CD8-positive, alpha-beta memory T cell (primary cell): ENCODE results near the gene KIF3C. TPM values are rescaled to one million over a fixed set of nuclear protein-coding genes. Genes with fewer than 3 reads are reported as not detected.
"Not testable (repeated sequence)": the region's sequence is repeated elsewhere in the genome, so short reads cannot be mapped to it uniquely, and the experiment has no call there.

ENCODE experiments used
- CTCF ChIA-PET: fragments of 350-600 bp; sonication (Branson Sonifier 250); formaldehyde crosslinking; loops from one replicate; lab custom pipeline; 2021; ENCODE audit warnings: antibody characterized with exemption; lab: Charles Lee
- POLR2A ChIA-PET: fragments of 350-600 bp; sonication (Branson Sonifier 250); formaldehyde crosslinking; loops from one replicate; lab custom pipeline; 2021; ENCODE audit warnings: antibody characterized with exemption; lab: Charles Lee
- DNase-seq, 5 donors: peaks; one replicate each; pipeline versions ENCODE4 v3.0.0 to v3.0.0-alpha.2; 2020 to 2022; ENCODE audit warnings: mixed read lengths in 1 of 5
- H3K27ac ChIP-seq: one replicate; pipeline ENCODE4 v1.7.0; 2013; ENCODE audit warnings: low read depth, mild to moderate bottlenecking, low read length, moderate library complexity
- H3K27me3 ChIP-seq: 2 replicates; pipeline ENCODE4 v1.7.0; 2013; ENCODE audit warnings: low read length, mild to moderate bottlenecking; ENCODE audit not compliant: insufficient read depth, poor library complexity, severe bottlenecking
- H3K36me3 ChIP-seq: 2 replicates; pipeline ENCODE4 v1.7.0; 2013; ENCODE audit warnings: mild to moderate bottlenecking, low read length, moderate library complexity; ENCODE audit not compliant: insufficient read depth
- H3K4me1 ChIP-seq: 2 replicates; pipeline ENCODE4 v1.7.0; 2013; ENCODE audit warnings: mild to moderate bottlenecking, low read length, moderate library complexity; ENCODE audit not compliant: insufficient read depth
- H3K4me3 ChIP-seq: 2 replicates; pipeline ENCODE4 v1.7.0; 2013; ENCODE audit warnings: mild to moderate bottlenecking, low read length
- H3K9me3 ChIP-seq: 2 replicates; pipeline ENCODE4 v1.7.0; 2013; ENCODE audit warnings: mild to moderate bottlenecking, low read length
- H3K27ac Mint-ChIP-seq, 8 donors: one replicate each; pipeline ENCODE4 v1.8.0; 2020 to 2021; ENCODE audit warnings: mixed read lengths in 8 of 8, mild to moderate bottlenecking in 6 of 8, inconsistent platforms in 3 of 8, moderate library complexity in 3 of 8
- H3K27me3 Mint-ChIP-seq, 2 donors: one replicate each; pipeline ENCODE4 v1.8.0; 2020 to 2021; ENCODE audit warnings: mixed read lengths in 2 of 2, mild to moderate bottlenecking in 1 of 2, moderate library complexity in 1 of 2
- H3K36me3 Mint-ChIP-seq, 3 donors: one replicate each; pipeline ENCODE4 v1.8.0; 2020 to 2021; ENCODE audit warnings: mixed read lengths in 3 of 3, inconsistent platforms in 1 of 3, mild to moderate bottlenecking in 1 of 3
- H3K4me1 Mint-ChIP-seq, 3 donors: one replicate each; pipeline ENCODE4 v1.8.0; 2020 to 2021; ENCODE audit warnings: mixed read lengths in 3 of 3, inconsistent platforms in 1 of 3, mild to moderate bottlenecking in 1 of 3
- H3K4me3 Mint-ChIP-seq, 7 donors: one replicate each; pipeline ENCODE4 v1.8.0; 2020 to 2021; ENCODE audit warnings: mixed read lengths in 7 of 7, mild to moderate bottlenecking in 6 of 7, moderate library complexity in 4 of 7, inconsistent platforms in 2 of 7
- H3K9me3 Mint-ChIP-seq, 5 donors: one replicate each; pipeline ENCODE4 v1.8.0; 2020 to 2022; ENCODE audit warnings: mixed read lengths in 5 of 5, mild to moderate bottlenecking in 3 of 5, moderate library complexity in 2 of 5, inconsistent platforms in 1 of 5
- polyA plus RNA-seq: library from polyadenylated mRNA; unstranded; fragments of 300-500 nt; fragmentation: Illumina TruSeq; gene quantifications from one replicate; pipeline ENCODE4 v1.2.3, GENCODE V29; 2021
- total RNA-seq, 2 experiments: library from RNA; stranded (reverse); gene quantifications; one replicate each; pipeline ENCODE4 v1.2.3, GENCODE V29; 2021

The KIF3C gene
- total RNA-seq (1 to 10 TPM; 4.9 to 5.5 TPM), polyA plus RNA-seq (1.5 TPM)

DNA sequence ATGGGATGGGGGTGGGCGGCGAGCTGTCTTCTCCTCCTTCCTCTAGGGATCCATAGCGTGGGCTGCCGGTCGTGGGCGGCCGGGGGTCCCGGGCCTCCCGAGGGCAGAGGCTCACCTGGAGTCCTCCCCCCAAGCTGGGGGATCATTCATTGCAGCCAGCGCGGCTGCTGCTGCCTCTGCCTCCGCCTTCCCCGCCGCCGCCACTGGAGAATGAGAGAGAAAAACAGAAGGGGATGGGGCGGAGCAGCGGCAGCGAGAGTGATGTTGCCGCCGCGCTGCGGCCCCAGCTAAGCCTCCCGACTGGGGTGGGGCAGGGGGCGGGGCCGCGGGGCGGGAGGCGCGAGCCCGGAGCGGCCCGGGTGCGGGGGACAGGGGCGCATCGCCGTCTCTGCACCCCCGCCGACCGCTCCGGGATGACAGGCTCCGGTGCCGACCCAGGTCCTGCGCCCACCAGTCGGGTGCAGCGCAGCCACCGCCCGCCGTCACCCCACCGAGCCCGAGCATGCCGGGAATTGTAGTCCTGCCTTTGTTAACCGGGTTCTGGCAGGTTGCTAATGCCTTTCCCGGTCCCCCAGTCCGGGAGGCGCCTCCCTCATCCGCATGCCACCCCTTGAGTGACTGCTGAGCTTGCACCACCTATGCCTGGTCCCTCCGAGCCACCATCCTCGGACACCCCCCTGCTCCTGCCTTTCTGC lies at the start of gene KIF3C:
Gene KIF3C, minus strand, starts transcription at position 225 of the 695 bp plus-strand sequence. CDS start 580 bp downstream, outside the sequence.
- Histone ChIP-seq H3K4me3 (peak within 1 kb of the TSS; percentile 69), H3K27me3 (no peaks in the 10 kb centered on the region), H3K4me1 (peaks cover 11% of the 10 kb centered on the region), H3K27ac (peak within 1 kb of the TSS; percentile 38), H3K36me3 (no peaks in the 10 kb centered on the region), H3K9me3 (no peaks in the 10 kb centered on the region)
- Mint-ChIP-seq H3K4me1 (peaks cover 10 to 35% (median 23%) of the 10 kb centered on the region in 3 donors), H3K27ac (peak within 1 kb of the TSS in 7 of 8 donors; percentile 27 to 84 (median 58)), H3K36me3 (no peaks in the 10 kb centered on the region), H3K9me3 (peaks cover 0 to 1% (median 0%) of the 10 kb centered on the region in 5 donors), H3K27me3 (no peaks in the 10 kb centered on the region), H3K4me3 (peak within 1 kb of the TSS; percentile 82 to 93 (median 86))
- DNase-seq, result peak; percentile 56 to 82 (median 66)
- ChIA-PET CTCF (interaction anchor here (1.1 to 3.0 kb wide), 3 partner anchors 9 to 130 kb away, joined by 4 to 9 read pairs (median 5); no protein-coding TSS in a partner anchor), POLR2A (interaction anchor here (0.5 to 1.5 kb wide), 7 partner anchors 9 to 260 kb away, joined by 3 to 5 read pairs (median 3); partner anchors contain the start of gene ASXL2)

GRCh38 chr2:26028083-26028482 lies 45.8 kb upstream of the KIF3C start:
- POLR2A ChIA-PET, result not testable (repeated sequence)

DNA sequence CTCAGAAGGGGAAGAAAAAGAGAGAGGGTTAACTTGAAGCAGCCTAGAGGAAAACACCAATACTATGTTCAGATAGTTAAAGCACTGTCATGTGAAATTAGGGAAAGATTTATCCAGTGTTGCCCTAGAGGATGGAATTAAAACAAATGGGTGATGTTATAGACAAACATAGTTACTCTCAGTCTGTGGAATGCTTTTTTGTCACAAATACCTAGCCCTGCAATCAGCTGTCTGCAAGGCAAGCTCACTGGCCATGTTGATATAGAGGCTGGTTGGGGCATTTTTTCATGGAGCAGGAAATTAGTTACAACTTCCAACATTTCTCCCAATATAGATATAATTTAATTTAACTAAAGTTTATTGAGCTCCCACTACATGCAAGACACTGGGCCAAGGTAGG lies 43.2 kb upstream of the KIF3C start:
- H3K36me3 ChIP-seq, result no peaks in the 10 kb centered on the region
- CTCF ChIA-PET, result no interaction called here
- peaks cover 3 to 9% of the 10 kb centered on the region in 2 donors for H3K27me3 Mint-ChIP-seq
- peak overlapping the region in 1 of 7 donors; percentile 21 for H3K4me3 Mint-ChIP-seq
- no peaks in the 10 kb centered on the region for H3K27me3 ChIP-seq
- no peak for DNase-seq
- H3K4me1 ChIP-seq, result no peaks in the 10 kb centered on the region
- H3K36me3 Mint-ChIP-seq, result no peaks in the 10 kb centered on the region
- no peak overlapping the region for H3K27ac Mint-ChIP-seq
- no peak overlapping the region for H3K27ac ChIP-seq
- H3K4me1 Mint-ChIP-seq, result no peaks in the 10 kb centered on the region
- no peak overlapping the region for H3K4me3 ChIP-seq
- POLR2A ChIA-PET, result no interaction called here
- no peaks in the 10 kb centered on the region for H3K9me3 Mint-ChIP-seq
- H3K9me3 ChIP-seq, result no peaks in the 10 kb centered on the region

More at GRCh38 chr2:26028083-26028482, 45.8 kb upstream of the KIF3C start:
- H3K4me1 ChIP-seq, H3K36me3 Mint-ChIP-seq, H3K27me3 Mint-ChIP-seq, H3K27me3 ChIP-seq, H3K27ac ChIP-seq, H3K9me3 Mint-ChIP-seq, H3K4me1 Mint-ChIP-seq, H3K27ac Mint-ChIP-seq, DNase-seq, H3K9me3 ChIP-seq, CTCF ChIA-PET, H3K4me3 Mint-ChIP-seq, H3K36me3 ChIP-seq, H3K4me3 ChIP-seq: not testable (repeated sequence)

DNA sequence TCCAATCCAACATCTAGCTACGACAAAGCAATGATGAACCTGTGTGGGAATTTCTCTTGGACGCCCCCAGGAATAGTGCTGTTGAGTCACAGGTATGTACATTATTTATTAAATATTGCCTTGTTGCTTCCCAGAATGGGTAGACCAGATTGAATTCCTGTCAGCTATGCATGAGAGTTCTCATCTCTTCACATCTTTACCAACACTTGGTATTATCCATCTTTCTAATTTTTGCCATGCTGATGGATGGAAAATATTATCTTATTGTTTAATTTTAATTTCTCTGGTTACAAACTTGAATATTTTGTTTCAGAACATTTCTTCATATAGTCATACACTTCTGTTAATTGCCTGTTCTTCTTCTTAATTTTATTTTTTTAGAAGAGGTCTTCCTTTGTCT lies 42.0 kb upstream of the KIF3C start:
- Mint-ChIP-seq H3K4me3 (no peak overlapping the region), H3K4me1 (no peaks in the 10 kb centered on the region), H3K27me3 (peaks cover 3 to 9% of the 10 kb centered on the region in 2 donors), H3K27ac (peak overlapping the region in 1 of 8 donors; percentile 32), H3K9me3 (no peaks in the 10 kb centered on the region), H3K36me3 (no peaks in the 10 kb centered on the region)
- ChIA-PET CTCF (no interaction called here), POLR2A (no interaction called here)
- H3K27ac ChIP-seq, result no peak overlapping the region
- H3K9me3 ChIP-seq, result no peaks in the 10 kb centered on the region
- H3K4me1 ChIP-seq, result no peaks in the 10 kb centered on the region
- H3K27me3 ChIP-seq, result no peaks in the 10 kb centered on the region
- no peak for DNase-seq
- H3K36me3 ChIP-seq, result no peaks in the 10 kb centered on the region
- no peak overlapping the region for H3K4me3 ChIP-seq

GRCh38 chr2:26020231-26020640 lies 37.9 kb upstream of the KIF3C start:
- Histone ChIP-seq H3K9me3 (no peaks in the 10 kb centered on the region), H3K36me3 (no peaks in the 10 kb centered on the region), H3K27ac (no peak overlapping the region), H3K4me3 (no peak overlapping the region), H3K4me1 (no peaks in the 10 kb centered on the region), H3K27me3 (no peaks in the 10 kb centered on the region)
- Mint-ChIP-seq H3K4me3 (no peak overlapping the region), H3K36me3 (no peaks in the 10 kb centered on the region), H3K27me3 (peaks cover 0 to 2% of the 10 kb centered on the region in 2 donors), H3K27ac (no peak overlapping the region), H3K4me1 (no peaks in the 10 kb centered on the region), H3K9me3 (no peaks in the 10 kb centered on the region)
- ChIA-PET POLR2A (no interaction called here), CTCF (no interaction called here)
- DNase-seq, result no peak

- H3K27me3 Mint-ChIP-seq, result no peaks in the 10 kb centered on the region
- Histone ChIP-seq H3K36me3 (no peaks in the 10 kb centered on the region), H3K27ac (no peak overlapping the region), H3K9me3 (no peaks in the 10 kb centered on the region), H3K4me3 (no peak overlapping the region), H3K4me1 (no peaks in the 10 kb centered on the region), H3K27me3 (no peaks in the 10 kb centered on the region)
- H3K9me3 Mint-ChIP-seq, result no peaks in the 10 kb centered on the region
- no peaks in the 10 kb centered on the region for H3K4me1 Mint-ChIP-seq
- no peak for DNase-seq
- H3K4me3 Mint-ChIP-seq, result no peak overlapping the region
- ChIA-PET POLR2A (no interaction called here), CTCF (interaction anchor here (1.1 kb wide), 1 partner anchor 35 kb away, joined by 3 read pairs; no protein-coding TSS in a partner anchor)
- no peaks in the 10 kb centered on the region for H3K36me3 Mint-ChIP-seq
- H3K27ac Mint-ChIP-seq, result peak overlapping the region in 3 of 8 donors; percentile 47 to 70 (median 54)
Measured at GRCh38 chr2:26018184-26019055, 36.1 kb upstream of the KIF3C start.

GRCh38 chr2:26017464-26018183 lies 35.3 kb upstream of the KIF3C start:
- ChIA-PET CTCF (interaction anchor here (1.1 kb wide), 1 partner anchor 34 kb away, joined by 3 read pairs; no protein-coding TSS in a partner anchor), POLR2A (no interaction called here)
- H3K36me3 Mint-ChIP-seq, result no peaks in the 10 kb centered on the region
- no peak overlapping the region for H3K27ac ChIP-seq
- no peak for DNase-seq
- peak overlapping the region in 3 of 8 donors; percentile 47 to 60 (median 54) for H3K27ac Mint-ChIP-seq
- H3K27me3 Mint-ChIP-seq, result no peaks in the 10 kb centered on the region
- no peak overlapping the region for H3K4me3 Mint-ChIP-seq
- no peaks in the 10 kb centered on the region for H3K4me1 ChIP-seq
- no peaks in the 10 kb centered on the region for H3K36me3 ChIP-seq
- no peaks in the 10 kb centered on the region for H3K4me1 Mint-ChIP-seq
- H3K4me3 ChIP-seq, result no peak overlapping the region
- no peaks in the 10 kb centered on the region for H3K9me3 Mint-ChIP-seq
- no peaks in the 10 kb centered on the region for H3K9me3 ChIP-seq
- H3K27me3 ChIP-seq, result no peaks in the 10 kb centered on the region
